ENCODE measurements around the gene MED20.

The MED20 gene

GRCh38 chr6:41940759-41941279 lies 19.9 kb upstream of the MED20 start:
- DNase-seq: no peak

DNA sequence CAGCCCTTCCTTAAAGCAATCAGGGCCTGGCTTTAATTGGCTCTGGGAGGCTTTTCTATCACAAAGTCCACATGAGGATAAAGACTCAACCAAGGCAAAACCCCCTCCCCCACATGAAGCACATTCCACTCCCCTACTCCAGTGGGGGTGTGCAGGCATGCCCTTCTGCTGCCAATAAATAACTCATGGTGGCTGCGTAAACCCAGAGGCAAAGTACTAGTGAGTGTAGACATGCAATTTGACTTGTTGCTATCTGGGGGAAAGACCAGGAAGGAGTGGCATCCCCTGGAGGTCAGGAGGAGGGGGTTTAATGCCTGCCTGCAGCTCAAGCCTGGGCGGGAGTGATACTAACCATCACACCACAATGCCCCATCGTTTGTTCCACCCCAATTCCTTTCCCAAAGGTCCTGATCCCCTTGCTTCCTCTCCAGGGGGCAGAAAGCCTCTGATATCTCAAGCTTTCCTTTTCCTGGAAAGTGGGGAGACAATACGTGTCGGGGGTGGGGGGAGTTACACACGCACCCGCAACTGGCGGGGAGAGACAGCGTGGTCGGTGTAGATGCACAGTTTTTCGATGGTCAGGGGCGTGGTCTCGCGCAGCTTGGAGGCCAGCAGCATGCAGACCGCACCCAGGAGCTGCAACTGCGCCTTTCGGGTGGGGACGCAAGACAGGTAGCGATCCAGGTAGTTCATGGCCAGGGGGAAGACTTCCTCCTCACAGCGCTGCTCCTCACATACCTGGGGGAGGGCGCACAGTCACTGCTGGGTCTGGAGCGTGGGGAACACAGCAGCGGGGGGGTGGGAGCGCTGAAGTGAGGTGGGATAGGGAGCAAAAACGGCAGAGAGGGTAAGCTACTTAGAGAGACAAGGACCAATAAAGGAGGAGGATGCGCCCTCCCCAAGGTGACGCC lies 19.2 kb upstream of the MED20 start:
- DNase-seq: peak; percentile 37

DNA sequence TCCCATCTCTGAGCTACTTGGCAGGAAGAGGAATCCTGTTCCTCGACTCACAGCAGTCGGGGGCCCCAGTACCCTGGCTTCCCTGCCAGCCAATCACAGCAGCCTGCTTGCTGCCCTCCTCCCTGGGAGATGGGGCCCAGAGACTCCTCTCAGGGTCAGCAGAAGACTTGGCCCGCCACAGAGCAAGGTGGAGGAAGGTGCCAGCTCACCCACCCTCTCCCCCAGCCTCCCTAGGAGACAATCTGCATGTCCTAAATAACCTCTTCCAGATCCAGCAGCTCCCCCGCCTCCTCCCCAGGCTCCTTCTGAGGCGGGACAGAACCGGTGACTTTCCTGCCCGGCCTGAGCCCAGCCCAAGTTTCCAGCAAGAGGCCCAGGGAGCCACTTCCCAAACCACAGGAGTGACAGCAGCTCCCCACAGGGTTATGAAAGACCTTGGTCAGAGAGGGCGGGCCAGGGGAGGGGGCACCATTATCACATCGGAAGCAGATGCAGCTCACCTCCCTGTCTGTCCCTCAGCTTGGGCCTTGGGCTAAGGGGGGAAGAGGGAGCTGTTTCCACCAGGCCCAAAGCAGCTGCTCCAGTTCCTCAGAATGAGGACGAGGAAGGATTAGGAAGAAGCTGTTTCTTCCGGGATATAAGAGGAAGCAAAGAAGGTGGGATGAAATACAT lies 18.4 kb upstream of the MED20 start:
- peak; percentile 44 for DNase-seq

- no peak for DNase-seq
These were observed 17.7 kb upstream of the MED20 start for GRCh38 chr6:41938590-41939175.

DNA sequence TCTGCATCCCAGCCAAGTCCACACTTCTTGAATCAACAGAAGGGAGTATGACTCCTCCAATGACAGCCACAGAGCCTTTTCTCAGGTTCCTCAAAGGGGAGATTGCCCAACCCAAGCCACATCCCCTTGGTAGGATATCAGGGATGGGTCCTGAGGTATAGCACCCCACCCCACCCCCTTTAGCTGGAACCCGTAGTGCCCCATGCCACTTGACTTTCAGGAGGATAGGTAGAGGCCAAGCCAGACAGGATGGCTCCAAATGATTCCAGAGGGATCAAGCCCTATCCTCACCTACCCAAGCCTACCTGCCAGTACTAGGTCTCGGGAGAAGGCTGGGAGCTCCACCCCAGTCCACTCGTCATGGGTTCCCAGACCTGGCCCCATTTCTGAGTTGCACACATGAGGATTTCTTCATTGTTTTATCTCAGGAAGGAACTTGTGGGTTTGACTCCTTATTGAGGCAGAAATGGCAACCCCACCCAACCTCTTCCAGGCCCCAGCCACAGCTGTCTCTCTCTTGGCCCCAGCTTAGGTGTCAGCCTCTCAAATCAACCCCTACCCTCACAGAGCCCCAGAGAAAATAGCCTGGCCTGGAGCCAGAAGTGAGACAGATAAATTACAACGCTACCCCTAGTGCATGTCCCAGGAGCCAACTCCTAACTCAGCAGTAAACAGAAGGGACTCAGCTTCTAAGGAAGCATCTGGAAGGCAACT lies 17.1 kb upstream of the MED20 start:
- DNase-seq: peak; percentile 4

DNA sequence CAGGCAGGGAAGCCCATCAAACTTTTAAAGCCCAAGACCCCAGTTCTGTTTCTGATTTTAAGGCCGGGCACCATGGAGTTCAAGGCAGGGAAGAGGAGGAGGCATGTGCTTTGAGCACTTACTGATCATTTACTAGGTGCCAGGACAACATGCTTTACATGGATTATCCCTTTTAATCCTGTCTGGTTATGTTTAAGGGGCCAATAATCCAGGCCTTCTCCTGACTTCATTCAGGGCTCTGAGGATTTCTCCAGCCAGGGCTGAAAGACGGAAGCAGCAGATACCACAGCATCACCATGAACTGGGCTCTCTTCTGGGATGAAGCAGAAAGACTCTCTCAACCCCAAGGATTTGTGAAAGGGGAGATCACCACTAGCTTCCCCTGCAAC lies 16.5 kb upstream of the MED20 start:
- no peak for DNase-seq

DNA sequence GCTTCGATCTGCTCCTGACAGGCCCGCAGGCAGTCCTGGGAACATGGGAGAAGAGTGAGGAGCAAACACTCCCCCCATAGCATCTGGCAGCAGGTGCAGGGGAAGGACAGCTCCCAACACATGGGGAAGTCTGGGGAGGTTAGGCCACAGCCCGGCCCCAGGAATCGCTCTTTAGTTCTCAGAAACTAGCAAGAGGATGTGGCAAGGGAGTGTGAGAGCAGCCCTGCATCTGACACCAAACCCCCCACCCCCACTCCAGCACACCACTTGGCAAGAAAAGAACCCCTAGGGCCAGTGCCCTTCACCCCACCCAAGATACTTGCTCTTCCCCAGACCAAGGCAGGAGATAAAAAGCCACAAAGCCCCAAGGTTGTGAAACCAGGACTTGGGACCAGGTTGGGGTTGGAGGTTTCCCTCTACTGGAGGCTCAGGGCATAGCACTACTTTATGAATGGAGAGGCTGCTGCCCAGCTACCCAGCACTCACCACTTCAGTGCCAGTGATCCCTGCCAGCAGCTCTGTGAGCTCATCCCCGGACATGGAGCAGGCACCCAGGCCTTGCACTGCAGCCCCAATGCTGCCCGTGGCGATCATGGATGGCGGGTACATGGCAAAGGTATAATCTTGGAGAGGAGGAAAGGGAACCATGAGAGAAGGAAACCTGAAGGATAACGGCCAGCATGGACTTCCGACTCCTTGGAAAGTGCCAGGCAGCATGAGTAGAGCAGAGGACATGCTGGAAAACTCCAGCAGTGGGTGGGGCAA lies 15.3 kb upstream of the MED20 start:
- DNase-seq: peak; percentile 88

- no peak for DNase-seq
These were observed 14.7 kb upstream of the MED20 start for GRCh38 chr6:41935685-41936072.

GRCh38 chr6:41935193-41935574 lies 14.2 kb upstream of the MED20 start:
- DNase-seq: peak; percentile 7

DNA sequence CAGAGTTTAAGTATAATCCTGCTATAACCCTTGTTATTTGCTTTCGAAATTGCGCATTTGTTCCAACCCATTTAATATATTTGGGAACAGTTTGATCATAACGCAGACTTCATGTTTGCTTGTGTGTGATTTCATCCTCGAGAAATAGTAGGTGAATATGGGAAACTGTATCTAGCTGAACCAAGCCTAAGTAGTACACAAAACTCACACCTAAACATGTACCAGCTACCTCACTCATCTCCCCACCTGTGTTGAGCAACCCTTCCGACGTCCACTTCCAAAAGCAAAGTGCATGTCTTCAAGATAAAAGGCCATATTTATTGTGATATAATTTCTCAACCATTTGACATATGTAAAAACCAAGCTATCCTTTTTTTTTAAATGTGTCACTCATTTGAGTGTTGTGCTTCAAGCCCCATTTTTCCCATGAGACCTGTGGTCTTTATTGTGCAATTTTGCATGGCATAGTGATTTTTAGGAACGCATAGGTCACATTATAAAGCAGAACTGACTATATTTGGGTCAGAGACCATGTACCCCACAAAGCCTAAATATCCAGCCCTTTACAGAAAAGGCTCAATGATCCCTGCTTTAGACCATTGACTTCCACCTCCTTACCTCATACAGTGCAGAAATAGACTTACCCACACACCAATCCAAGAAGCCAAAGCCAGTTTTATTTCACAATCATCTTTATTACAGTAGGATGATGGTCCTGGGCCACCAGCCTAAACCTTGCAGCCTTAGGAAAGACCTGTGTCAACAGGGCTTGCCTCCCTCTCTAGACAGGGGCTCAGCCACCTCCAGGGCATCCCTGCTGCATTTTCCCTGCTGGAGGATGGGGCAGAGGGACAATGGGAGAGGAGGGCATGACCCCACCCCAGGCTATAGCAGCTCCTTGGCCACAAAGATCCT lies 13.6 kb upstream of the MED20 start:
- no peak for DNase-seq

GRCh38 chr6:41932378-41932777 lies 11.4 kb upstream of the MED20 start:
- DNase-seq: no peak

- no peak for DNase-seq
These were observed 10.9 kb upstream of the MED20 start for GRCh38 chr6:41931792-41932191.

DNA sequence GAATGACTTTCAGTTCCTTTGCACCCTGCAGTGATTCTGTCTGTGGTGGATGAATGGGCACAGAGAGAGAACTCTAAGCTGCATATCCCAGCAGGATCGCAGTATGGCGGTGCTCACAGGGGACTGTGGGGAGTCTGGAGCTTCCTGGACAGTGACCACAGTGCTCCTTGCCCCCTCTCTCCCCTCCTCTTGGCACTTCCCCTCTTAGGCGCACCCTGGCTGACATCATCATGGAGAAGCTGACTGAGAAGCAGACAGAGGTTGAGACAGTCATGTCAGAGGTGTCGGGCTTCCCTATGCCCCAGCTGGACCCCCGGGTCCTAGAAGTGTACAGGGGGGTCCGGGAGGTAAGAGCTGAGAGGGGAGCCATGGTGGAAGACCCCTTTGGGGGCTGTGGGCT lies 9.0 kb upstream of the MED20 start:
- no peak for DNase-seq

DNA sequence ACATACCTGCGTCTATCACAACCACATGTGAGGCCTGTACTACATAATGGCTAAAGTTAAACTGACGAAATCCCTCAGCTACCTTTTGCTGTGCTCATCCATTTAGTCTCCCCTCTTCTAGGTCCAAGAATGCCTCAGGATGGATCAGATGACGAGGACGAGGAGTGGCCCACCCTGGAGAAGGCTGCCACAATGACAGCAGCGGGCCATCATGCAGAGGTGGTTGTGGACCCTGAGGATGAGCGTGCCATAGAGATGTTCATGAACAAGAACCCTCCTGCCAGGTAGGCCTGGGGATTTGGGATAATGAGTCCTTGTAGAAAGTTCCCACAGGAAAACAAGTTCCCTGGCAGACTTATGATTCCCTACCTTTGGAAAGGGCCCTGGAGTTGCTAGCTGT lies 6.3 kb upstream of the MED20 start:
- DNase-seq: no peak

- no peak for DNase-seq
These were observed 1.2 kb upstream of the MED20 start for GRCh38 chr6:41922154-41922553.

DNA sequence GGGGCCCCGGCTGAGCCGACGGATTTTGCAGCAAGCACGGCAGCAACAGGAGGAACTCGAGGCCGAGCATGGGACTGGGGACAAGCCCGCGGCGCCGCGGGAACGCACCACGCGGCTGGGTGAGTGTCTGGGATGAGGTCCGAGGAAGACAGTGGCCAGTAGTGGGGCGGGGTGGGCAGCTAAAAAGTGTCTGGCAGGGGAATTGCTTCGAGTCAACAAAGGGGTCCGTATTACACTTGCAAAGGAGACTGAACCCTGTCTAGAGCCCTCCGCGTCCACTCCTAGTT lies 716 bp upstream of the MED20 start:
- no peak for DNase-seq

GRCh38 chr6:41917528-41917927 lies 3.4 kb downstream of the MED20 start:
- DNase-seq: no peak

- no peak for DNase-seq
These were observed 5.9 kb downstream of the MED20 start for GRCh38 chr6:41914869-41915530.

- DNase-seq: no peak
These were observed 6.6 kb downstream of the MED20 start for GRCh38 chr6:41914343-41914742.

- DNase-seq: no peak
These were observed 11.2 kb downstream of the MED20 start for GRCh38 chr6:41909727-41910126.

Data from eye (tissue), 1 donor.